CD1c-positive myeloid dendritic cell (primary cell): Measurements from ENCODE around the gene FRMD1.
"Not testable (repeated sequence)": the region's sequence is repeated elsewhere in the genome, so short reads cannot be mapped to it uniquely, and the experiment has no call there.

Source experiments
- DNase-seq: peaks from one replicate; pipeline ENCODE4 v3.0.0-alpha.2; 2016; ENCODE audit errors: extremely low spot score

The FRMD1 gene

GRCh38 chr6:168078175-168078942, 653 bp downstream of the FRMD1 start:
- DNase-seq: no peak

- DNase-seq: not testable (repeated sequence)
Observed at GRCh38 chr6:168077401-168077800, 1.6 kb downstream of the FRMD1 start.

GRCh38 chr6:168075787-168076202, 3.2 kb downstream of the FRMD1 start:
- no peak for DNase-seq

GRCh38 chr6:168075216-168075615, 3.8 kb downstream of the FRMD1 start:
- no peak for DNase-seq

- no peak for DNase-seq
Observed at GRCh38 chr6:168073937-168074730, 4.9 kb downstream of the FRMD1 start.

GRCh38 chr6:168072730-168073129, 6.3 kb downstream of the FRMD1 start:
- DNase-seq: no peak

- no peak for DNase-seq
Observed at GRCh38 chr6:168072261-168072660, 6.8 kb downstream of the FRMD1 start.

- no peak for DNase-seq
Observed at GRCh38 chr6:168071620-168072019, 7.4 kb downstream of the FRMD1 start.

GRCh38 chr6:168070804-168071203, 8.2 kb downstream of the FRMD1 start:
- DNase-seq: no peak

- DNase-seq: no peak
Observed at GRCh38 chr6:168067081-168067759, 11.8 kb downstream of the FRMD1 start.

- no peak for DNase-seq
Observed at GRCh38 chr6:168064226-168064807, 14.7 kb downstream of the FRMD1 start.

- no peak for DNase-seq
Observed at GRCh38 chr6:168063431-168063830, 15.6 kb downstream of the FRMD1 start.

- DNase-seq: no peak
Observed at GRCh38 chr6:168062346-168063289, 16.4 kb downstream of the FRMD1 start.

GRCh38 chr6:168061269-168062210, 17.5 kb downstream of the FRMD1 start:
- DNase-seq: no peak

GRCh38 chr6:168060521-168060931, 18.5 kb downstream of the FRMD1 start:
- DNase-seq: no peak

GRCh38 chr6:168058691-168059551, 20.1 kb downstream of the FRMD1 start:
- DNase-seq: no peak

GRCh38 chr6:168057836-168058235, 21.2 kb downstream of the FRMD1 start:
- no peak for DNase-seq

GRCh38 chr6:168056892-168057527, 22.0 kb downstream of the FRMD1 start:
- DNase-seq: no peak
